Hippocampal formation (tissue), 2 donors: ENCODE measurements around the gene CD22.
"Not testable (repeated sequence)": the region's sequence is repeated elsewhere in the genome, so short reads cannot be mapped to it uniquely, and the experiment has no call there.

Experiments
- DNase-seq, 2 donors: peaks; one replicate each; lab custom pipeline; 2025; lab: John Stamatoyannopoulos, UW

The CD22 gene

GRCh38 chr19:35328851-35329285 lies at the start of gene CD22:
Gene CD22, plus strand, starts transcription at chr19:35329187. Its CDS starts 2,854 bp downstream, at chr19:35332041.
- DNase-seq: no peak

GRCh38 chr19:35279374-35279773 lies 49.6 kb upstream of the CD22 start:
- no peak for DNase-seq

- DNase-seq: no peak
Observed at GRCh38 chr19:35279985-35280821, 48.8 kb upstream of the CD22 start.

- DNase-seq: no peak
Observed at GRCh38 chr19:35281303-35281702, 47.7 kb upstream of the CD22 start.

- no peak for DNase-seq
Observed at GRCh38 chr19:35284153-35285094, 44.6 kb upstream of the CD22 start.

- no peak for DNase-seq
Observed at GRCh38 chr19:35285095-35285449, 43.9 kb upstream of the CD22 start.

- not testable (repeated sequence) for DNase-seq
Observed at GRCh38 chr19:35285465-35285864, 43.5 kb upstream of the CD22 start.

GRCh38 chr19:35286101-35286500 lies 42.9 kb upstream of the CD22 start:
- DNase-seq: not testable (repeated sequence)

- no peak for DNase-seq
Observed at GRCh38 chr19:35287713-35288112, 41.3 kb upstream of the CD22 start.

- DNase-seq: no peak
Observed at GRCh38 chr19:35288331-35288730, 40.7 kb upstream of the CD22 start.

- DNase-seq: no peak
Observed at GRCh38 chr19:35288906-35289305, 40.1 kb upstream of the CD22 start.

GRCh38 chr19:35290381-35291127 lies 38.4 kb upstream of the CD22 start:
- DNase-seq: peak; percentile 72 to 78

- DNase-seq: peak in 1 of 2 donors; percentile 69
Observed at GRCh38 chr19:35291259-35291658, 37.7 kb upstream of the CD22 start.

GRCh38 chr19:35291916-35292315 lies 37.1 kb upstream of the CD22 start, which contains the start of gene MAG:
Gene MAG, plus strand, starts transcription at chr19:35292161. Its CDS starts 3,248 bp downstream, at chr19:35295409.
- peak; percentile 89 to 91 for DNase-seq

- DNase-seq: no peak
Observed at GRCh38 chr19:35292421-35293362, 36.3 kb upstream of the CD22 start.

- peak; percentile 38 to 65 for DNase-seq
Observed at GRCh38 chr19:35293363-35293739, 35.6 kb upstream of the CD22 start.

GRCh38 chr19:35293808-35294207 lies 35.2 kb upstream of the CD22 start:
- DNase-seq: no peak

- DNase-seq: no peak
Observed at GRCh38 chr19:35294328-35294727, 34.7 kb upstream of the CD22 start.

- no peak for DNase-seq
Observed at GRCh38 chr19:35294859-35295791, 33.9 kb upstream of the CD22 start.
